ENCODE measurements around the gene TMEM212.

DNA sequence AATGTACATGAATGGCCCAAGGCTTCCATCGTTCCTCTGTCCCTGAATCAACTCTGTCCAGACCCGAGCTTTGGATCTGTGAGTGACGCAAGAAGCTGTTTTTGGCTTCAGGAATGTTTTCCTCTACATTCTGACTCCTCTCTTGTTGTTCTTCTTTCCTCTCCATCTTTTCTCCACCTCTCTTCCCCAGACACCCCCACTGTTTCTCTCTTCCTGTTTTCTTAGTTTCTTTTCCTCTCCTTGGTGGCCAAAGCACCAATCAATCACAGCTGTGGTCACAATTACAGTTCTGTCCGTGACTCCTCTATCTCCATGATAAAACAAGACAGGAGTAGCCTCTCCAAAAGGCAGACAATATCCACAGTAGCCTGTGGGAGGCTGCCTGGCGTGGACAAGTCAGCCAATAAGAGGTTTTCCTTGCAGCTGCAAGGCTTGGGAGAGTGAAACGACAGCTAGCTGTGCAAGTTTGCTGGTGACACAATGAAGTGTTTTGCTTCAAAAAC, 4.9 kb upstream of the TMEM212 start:
- TF ChIP-seq, protein P1, sequence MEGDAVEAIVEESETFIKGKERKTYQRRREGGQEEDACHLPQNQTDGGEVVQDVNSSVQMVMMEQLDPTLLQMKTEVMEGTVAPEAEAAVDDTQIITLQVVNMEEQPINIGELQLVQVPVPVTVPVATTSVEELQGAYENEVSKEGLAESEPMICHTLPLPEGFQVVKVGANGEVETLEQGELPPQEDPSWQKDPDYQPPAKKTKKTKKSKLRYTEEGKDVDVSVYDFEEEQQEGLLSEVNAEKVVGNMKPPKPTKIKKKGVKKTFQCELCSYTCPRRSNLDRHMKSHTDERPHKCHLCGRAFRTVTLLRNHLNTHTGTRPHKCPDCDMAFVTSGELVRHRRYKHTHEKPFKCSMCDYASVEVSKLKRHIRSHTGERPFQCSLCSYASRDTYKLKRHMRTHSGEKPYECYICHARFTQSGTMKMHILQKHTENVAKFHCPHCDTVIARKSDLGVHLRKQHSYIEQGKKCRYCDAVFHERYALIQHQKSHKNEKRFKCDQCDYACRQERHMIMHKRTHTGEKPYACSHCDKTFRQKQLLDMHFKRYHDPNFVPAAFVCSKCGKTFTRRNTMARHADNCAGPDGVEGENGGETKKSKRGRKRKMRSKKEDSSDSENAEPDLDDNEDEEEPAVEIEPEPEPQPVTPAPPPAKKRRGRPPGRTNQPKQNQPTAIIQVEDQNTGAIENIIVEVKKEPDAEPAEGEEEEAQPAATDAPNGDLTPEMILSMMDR (IDR thresholded peaks at IDR 0.05): no peak
- TF ChIP-seq POLR2A (IDR thresholded peaks at IDR 0.05): no peak
